K562 (cell line): ENCODE data around the gene GTF3C1.

Experiments
- CBX5 ChIP-seq: IDR thresholded peaks from 2 replicates; pipeline ENCODE4 v1.6.1; 2014; ENCODE audit warnings: low read depth, borderline replicate concordance
- EZH2 ChIP-seq: IDR thresholded peaks from 2 replicates; pipeline ENCODE4 v1.6.1; 2012; ENCODE audit warnings: low read depth, mild to moderate bottlenecking, inconsistent platforms, low read length, borderline replicate concordance
- MAZ ChIP-seq, 2 experiments: fragments of 450-650 bp in 1 of 2; sonication (generic) in 1 of 2; formaldehyde crosslinking; IDR thresholded peaks in 1 of 2; conservative IDR thresholded peaks in 1 of 2; 2 replicates each; pipeline versions ENCODE4 v1.4.0 to v1.5.0; 2020; ENCODE audit warnings: mild to moderate bottlenecking in 1 of 2, missing genetic modification reagents in 1 of 2
- POLR2AphosphoS5 ChIP-seq: IDR thresholded peaks from 2 replicates; pipeline ENCODE4 v1.6.1; 2011; ENCODE audit warnings: mild to moderate bottlenecking, low read depth, low read length, moderate library complexity; ENCODE audit not compliant: control insufficient read depth, insufficient read depth
- SETDB1 ChIP-seq: IDR thresholded peaks from one replicate; pipeline ENCODE4 v1.6.1; 2012; ENCODE audit warnings: low read length, control low read depth, inconsistent platforms
- SIN3A ChIP-seq, 2 experiments: fragments of 150-350 bp in 1 of 2; IDR thresholded peaks; 2 replicates each; pipeline ENCODE4 v1.6.1; 2011 to 2016; ENCODE audit warnings: borderline replicate concordance in 2 of 2, low read depth in 2 of 2, low read length in 2 of 2, mild to moderate bottlenecking in 2 of 2, moderate library complexity in 2 of 2; ENCODE audit not compliant: control insufficient read depth in 1 of 2
- TEAD2 ChIP-seq: fragments of 450-650 bp; IDR thresholded peaks from 2 replicates; pipeline ENCODE4 v1.6.1; 2016; ENCODE audit warnings: missing genetic modification characterization, control low read depth, missing compliant biosample characterization
- TF ChIP-seq, protein P1 (sequence below), 3 experiments: IDR thresholded peaks in 2 of 3; conservative IDR thresholded peaks in 1 of 3; 2 replicates each; pipeline ENCODE4 v1.5.1; 2011 to 2012; ENCODE audit warnings: low read length in 3 of 3, mild to moderate bottlenecking in 3 of 3, control low read depth in 2 of 3, improper control_type of control experiment in 1 of 3, inconsistent platforms in 1 of 3, low read depth in 1 of 3, mixed read lengths in 1 of 3, moderate library complexity in 1 of 3; ENCODE audit not compliant: insufficient read depth in 2 of 3

DNA sequence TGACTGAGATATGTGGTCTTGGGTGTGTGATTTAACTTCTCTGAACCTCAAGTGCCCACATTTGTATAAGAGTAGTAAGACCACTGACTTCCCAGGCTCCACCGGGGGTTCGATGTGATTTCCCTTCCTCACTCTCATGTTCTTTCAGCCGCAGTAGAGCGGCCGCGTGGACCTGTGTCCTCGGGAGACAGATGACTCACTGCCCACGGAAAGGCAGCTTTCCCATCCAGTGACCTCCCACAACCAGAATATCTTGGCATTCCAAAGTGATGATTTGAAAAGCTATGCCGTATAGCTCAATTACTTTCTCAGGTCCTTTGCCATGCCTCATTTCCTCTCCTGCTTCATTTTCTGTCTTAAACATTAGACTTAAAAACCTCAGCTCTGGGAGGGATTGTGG lies 74.2 kb downstream of the GTF3C1 start:
- no peak for TF ChIP-seq POLR2AphosphoS5
- no peak for TF ChIP-seq MAZ (CRISPR knock-in tag; conservative IDR thresholded peaks at IDR 0.05 in 1 of 2, IDR thresholded peaks at IDR 0.05 in 1 of 2)
- TF ChIP-seq SETDB1, result no peak
- TF ChIP-seq, protein P1, sequence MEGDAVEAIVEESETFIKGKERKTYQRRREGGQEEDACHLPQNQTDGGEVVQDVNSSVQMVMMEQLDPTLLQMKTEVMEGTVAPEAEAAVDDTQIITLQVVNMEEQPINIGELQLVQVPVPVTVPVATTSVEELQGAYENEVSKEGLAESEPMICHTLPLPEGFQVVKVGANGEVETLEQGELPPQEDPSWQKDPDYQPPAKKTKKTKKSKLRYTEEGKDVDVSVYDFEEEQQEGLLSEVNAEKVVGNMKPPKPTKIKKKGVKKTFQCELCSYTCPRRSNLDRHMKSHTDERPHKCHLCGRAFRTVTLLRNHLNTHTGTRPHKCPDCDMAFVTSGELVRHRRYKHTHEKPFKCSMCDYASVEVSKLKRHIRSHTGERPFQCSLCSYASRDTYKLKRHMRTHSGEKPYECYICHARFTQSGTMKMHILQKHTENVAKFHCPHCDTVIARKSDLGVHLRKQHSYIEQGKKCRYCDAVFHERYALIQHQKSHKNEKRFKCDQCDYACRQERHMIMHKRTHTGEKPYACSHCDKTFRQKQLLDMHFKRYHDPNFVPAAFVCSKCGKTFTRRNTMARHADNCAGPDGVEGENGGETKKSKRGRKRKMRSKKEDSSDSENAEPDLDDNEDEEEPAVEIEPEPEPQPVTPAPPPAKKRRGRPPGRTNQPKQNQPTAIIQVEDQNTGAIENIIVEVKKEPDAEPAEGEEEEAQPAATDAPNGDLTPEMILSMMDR (IDR thresholded peaks at IDR 0.05 in 2 of 3, conservative IDR thresholded peaks at IDR 0.05 in 1 of 3; ENCODE audit: insufficient read depth in 2 of 3, low read depth in 1 of 3, low read length in 3 of 3), result no peak
- no peak for TF ChIP-seq EZH2
- TF ChIP-seq SIN3A (IDR thresholded peaks at IDR 0.05; ENCODE audit: borderline replicate concordance in 2 of 2, control insufficient read depth in 1 of 2, low read depth in 2 of 2, low read length in 2 of 2), result no peak
- no peak for TF ChIP-seq TEAD2 (tag)
- no peak for TF ChIP-seq CBX5
